Measurements from ENCODE around the gene KCNQ5. TPM values are rescaled to one million over a fixed set of nuclear protein-coding genes. Genes with fewer than 3 reads are reported as not detected.

Gene KCNQ5
- total and polyA plus RNA-seq, 2 of the 8 experiments (the other 6 are each of a cell fraction or from before 2014, with no cell fraction given) = 0.83 to 1.2 TPM

GRCh38 chr6:73000460-73000859 lies 378.6 kb downstream of the KCNQ5 start (continued):
- TF ChIP-seq SIN3A (conservative IDR thresholded peaks at IDR 0.05 in 1 of 2, IDR thresholded peaks at IDR 0.05 in 1 of 2; ENCODE audit: low read depth in 1 of 2, low read length in 2 of 2) = no peak
- TF ChIP-seq TAF1 (IDR thresholded peaks at IDR 0.05; ENCODE audit: low read depth, low read length) = no peak
- TF ChIP-seq NRF1 (IDR thresholded peaks at IDR 0.05; ENCODE audit: low read depth, low read length) = no peak
- TF ChIP-seq POLR2A (IDR thresholded peaks at IDR 0.05; ENCODE audit: control extremely low read depth in 1 of 2, low read depth in 2 of 2, low read length in 2 of 2) = no peak

All from H1 (cell line).